SU-DHL-6 (cell line): ENCODE measurements around the gene USB1.

Experiments
- H2AFZ ChIP-seq: fragments of 200-600 bp; sonication (generic); 2 replicates; pipeline ENCODE4 v1.6.1; 2014; ENCODE audit warnings: low read depth, mild to moderate bottlenecking, moderate library complexity, mixed read lengths, antibody characterized with exemption, low read length; ENCODE audit not compliant: severe bottlenecking
- H3F3A ChIP-seq: fragments of 200-600 bp; shearing (Covaris generic); 2 replicates; pipeline ENCODE4 v1.6.0; 2016; ENCODE audit warnings: antibody characterized with exemption, mild to moderate bottlenecking; ENCODE audit not compliant: insufficient read depth
- H3K27ac ChIP-seq: fragments of 200-600 bp; sonication (generic); 2 replicates; pipeline ENCODE4 v1.5.1; 2016; ENCODE audit warnings: low read depth, mild to moderate bottlenecking, low read length, moderate library complexity, mixed read lengths
- H3K27me3 ChIP-seq: fragments of 200-600 bp; sonication (generic), shearing (Covaris generic); 2 replicates; pipeline ENCODE4 v1.6.0; 2014; ENCODE audit warnings: mild to moderate bottlenecking, low read length
- H3K36me3 ChIP-seq: fragments of 200-600 bp; sonication (generic); 2 replicates; pipeline ENCODE4 v1.6.1; 2014; ENCODE audit warnings: mild to moderate bottlenecking, low read length, mixed read lengths
- H3K4me2 ChIP-seq: fragments of 300-600, 200-600 bp; shearing (Covaris generic), sonication (generic); 2 replicates; pipeline ENCODE4 v1.6.0; 2014; ENCODE audit warnings: low read length, low read depth, mild to moderate bottlenecking; ENCODE audit not compliant: poor library complexity, severe bottlenecking
- H3K4me3 ChIP-seq: fragments of 200-600 bp; sonication (generic); 2 replicates; pipeline ENCODE4 v1.5.1; 2014; ENCODE audit warnings: antibody characterized with exemption, low read length, mild to moderate bottlenecking, mixed read lengths; ENCODE audit not compliant: insufficient read depth, poor library complexity, severe bottlenecking
- H3K79me2 ChIP-seq: fragments of 200-600 bp; sonication (generic); 2 replicates; pipeline ENCODE4 v1.6.1; 2014; ENCODE audit warnings: mild to moderate bottlenecking, low read length, moderate library complexity; ENCODE audit not compliant: insufficient read depth
- H3K9ac ChIP-seq: fragments of 200-600 bp; sonication (generic); 2 replicates; pipeline ENCODE4 v1.7.0; 2014; ENCODE audit warnings: mild to moderate bottlenecking, low read length
- H3K9me2 ChIP-seq: fragments of 200-600 bp; sonication (generic); replicated peaks from 2 replicates; pipeline ENCODE4 v1.6.1; 2014; ENCODE audit warnings: low read length; ENCODE audit not compliant: insufficient read depth
- H3K9me3 ChIP-seq: fragments of 200-600 bp; sonication (generic); 2 replicates; pipeline ENCODE4 v1.6.1; 2014; ENCODE audit warnings: low read length, mixed read lengths; ENCODE audit not compliant: insufficient read depth
- H4K20me1 ChIP-seq: fragments of 200-600 bp; sonication (generic); 2 replicates; pipeline ENCODE4 v1.6.1; 2014; ENCODE audit warnings: low read depth, mild to moderate bottlenecking, antibody characterized with exemption, low read length, moderate library complexity, mixed read lengths
- EZH2phosphoT487 ChIP-seq: fragments of 200-600 bp; sonication (generic), shearing (Covaris generic); conservative IDR thresholded peaks from 2 replicates; pipeline ENCODE4 v1.6.1; 2018; ENCODE audit warnings: mild to moderate bottlenecking, antibody characterized with exemption, low read length, moderate library complexity, mixed read lengths
- TF ChIP-seq, protein P1 (sequence below): fragments of 200-600 bp; sonication (generic); IDR thresholded peaks from one replicate; pipeline ENCODE4 v1.5.1; 2017; ENCODE audit warnings: antibody characterized with exemption, mild to moderate bottlenecking, low read length, moderate library complexity; ENCODE audit not compliant: insufficient read depth, poor library complexity, severe bottlenecking

The USB1 gene

GRCh38 chr16:58030136-58030840 lies 29.1 kb downstream of the USB1 start:
- H3K79me2 ChIP-seq, result no peaks in the 10 kb centered on the region
- no peak overlapping the region for H3K27ac ChIP-seq
- no peaks in the 10 kb centered on the region for H3K27me3 ChIP-seq
- H3K4me3 ChIP-seq, result no peak overlapping the region
- H3F3A ChIP-seq, result no peaks in the 10 kb centered on the region
- no peaks in the 10 kb centered on the region for H3K9me2 ChIP-seq
- TF ChIP-seq, protein P1, sequence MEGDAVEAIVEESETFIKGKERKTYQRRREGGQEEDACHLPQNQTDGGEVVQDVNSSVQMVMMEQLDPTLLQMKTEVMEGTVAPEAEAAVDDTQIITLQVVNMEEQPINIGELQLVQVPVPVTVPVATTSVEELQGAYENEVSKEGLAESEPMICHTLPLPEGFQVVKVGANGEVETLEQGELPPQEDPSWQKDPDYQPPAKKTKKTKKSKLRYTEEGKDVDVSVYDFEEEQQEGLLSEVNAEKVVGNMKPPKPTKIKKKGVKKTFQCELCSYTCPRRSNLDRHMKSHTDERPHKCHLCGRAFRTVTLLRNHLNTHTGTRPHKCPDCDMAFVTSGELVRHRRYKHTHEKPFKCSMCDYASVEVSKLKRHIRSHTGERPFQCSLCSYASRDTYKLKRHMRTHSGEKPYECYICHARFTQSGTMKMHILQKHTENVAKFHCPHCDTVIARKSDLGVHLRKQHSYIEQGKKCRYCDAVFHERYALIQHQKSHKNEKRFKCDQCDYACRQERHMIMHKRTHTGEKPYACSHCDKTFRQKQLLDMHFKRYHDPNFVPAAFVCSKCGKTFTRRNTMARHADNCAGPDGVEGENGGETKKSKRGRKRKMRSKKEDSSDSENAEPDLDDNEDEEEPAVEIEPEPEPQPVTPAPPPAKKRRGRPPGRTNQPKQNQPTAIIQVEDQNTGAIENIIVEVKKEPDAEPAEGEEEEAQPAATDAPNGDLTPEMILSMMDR, result no peak
- no peak for TF ChIP-seq EZH2phosphoT487
- no peak overlapping the region for H3K4me2 ChIP-seq
- H4K20me1 ChIP-seq, result no peaks in the 10 kb centered on the region
- H3K9me3 ChIP-seq, result no peaks in the 10 kb centered on the region
- H3K9ac ChIP-seq, result no peak overlapping the region
- no peak overlapping the region for H2AFZ ChIP-seq
- no peaks in the 10 kb centered on the region for H3K36me3 ChIP-seq

DNA sequence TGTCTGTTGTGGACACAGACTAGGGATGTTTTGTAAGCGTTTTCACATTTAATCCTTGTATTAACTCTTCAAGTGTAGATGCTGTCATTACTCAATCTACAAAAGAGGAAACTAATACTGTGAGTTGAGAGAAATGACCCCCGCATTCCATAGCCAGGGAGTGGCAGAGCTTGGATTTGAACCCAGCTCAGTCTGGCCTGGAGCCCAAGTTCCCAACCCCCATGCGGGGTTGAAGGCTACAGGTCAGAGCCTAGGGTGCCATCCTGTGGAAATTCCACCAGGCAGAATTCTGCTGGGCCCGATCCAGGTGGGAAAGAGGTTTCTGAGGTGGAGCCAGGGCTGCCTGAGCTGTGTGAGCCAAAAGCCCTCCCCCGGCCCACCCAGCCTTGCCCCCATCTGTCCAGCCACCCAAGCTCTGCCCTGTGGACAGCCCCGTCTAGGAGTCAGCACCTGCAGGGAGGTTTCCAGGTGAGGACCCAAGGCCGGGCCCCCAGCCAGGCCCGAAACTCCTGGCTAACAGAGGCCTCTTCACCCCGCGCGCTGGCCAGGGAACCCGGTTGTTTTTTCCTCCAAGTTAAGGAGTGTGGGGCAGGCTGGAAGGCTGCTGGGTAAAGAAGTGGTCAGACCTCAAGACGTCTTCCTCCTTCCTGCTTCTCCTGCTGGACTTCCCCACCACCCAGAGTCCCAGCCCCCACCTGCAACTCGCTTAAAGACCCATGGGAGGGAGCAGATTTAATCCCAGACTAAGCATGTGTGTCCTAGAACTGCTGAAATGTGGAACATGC lies 30.0 kb downstream of the USB1 start:
- H3K9me3 ChIP-seq, result no peaks in the 10 kb centered on the region
- no peaks in the 10 kb centered on the region for H3K9me2 ChIP-seq
- no peak overlapping the region for H3K27ac ChIP-seq
- H3F3A ChIP-seq, result no peaks in the 10 kb centered on the region
- H2AFZ ChIP-seq, result no peak overlapping the region
- no peaks in the 10 kb centered on the region for H3K79me2 ChIP-seq
- no peak for TF ChIP-seq EZH2phosphoT487
- TF ChIP-seq, protein P1, result no peak
- no peaks in the 10 kb centered on the region for H4K20me1 ChIP-seq
- H3K4me2 ChIP-seq, result no peak overlapping the region
- no peaks in the 10 kb centered on the region for H3K36me3 ChIP-seq
- H3K9ac ChIP-seq, result no peak overlapping the region
- no peak overlapping the region for H3K4me3 ChIP-seq
- H3K27me3 ChIP-seq, result no peaks in the 10 kb centered on the region

- H3K27me3 ChIP-seq, result no peaks in the 10 kb centered on the region
- H3K9me2 ChIP-seq, result no peaks in the 10 kb centered on the region
- no peaks in the 10 kb centered on the region for H4K20me1 ChIP-seq
- H3K79me2 ChIP-seq, result no peaks in the 10 kb centered on the region
- TF ChIP-seq, protein P1, result no peak
- no peak for TF ChIP-seq EZH2phosphoT487
- no peaks in the 10 kb centered on the region for H3K9me3 ChIP-seq
- H3K9ac ChIP-seq, result no peak overlapping the region
- no peak overlapping the region for H3K27ac ChIP-seq
- H3K4me3 ChIP-seq, result no peak overlapping the region
- H3K36me3 ChIP-seq, result no peaks in the 10 kb centered on the region
- H2AFZ ChIP-seq, result no peak overlapping the region
- no peak overlapping the region for H3K4me2 ChIP-seq
- no peaks in the 10 kb centered on the region for H3F3A ChIP-seq
Measured at GRCh38 chr16:58032710-58033293, 31.6 kb downstream of the USB1 start.
